HG02970 (cell line): ENCODE measurements around the gene ZSWIM1.

Source experiments
- ATAC-seq: cut with Tn5 transposase; IDR thresholded peaks from one replicate; pipeline ENCODE4 v1.9.1; 2021; ENCODE audit warnings: mild to moderate bottlenecking, moderate library complexity, moderate number of reproducible peaks; ENCODE audit not compliant: unreplicated experiment, low FRiP score

Gene ZSWIM1

GRCh38 chr20:45880988-45881788 lies at the start of gene ZSWIM1:
TSS of gene ZSWIM1 (plus strand) at chr20:45881227. CDS start at chr20:45882593, 1,366 bp downstream.
- ATAC-seq, result peak; percentile 92

DNA sequence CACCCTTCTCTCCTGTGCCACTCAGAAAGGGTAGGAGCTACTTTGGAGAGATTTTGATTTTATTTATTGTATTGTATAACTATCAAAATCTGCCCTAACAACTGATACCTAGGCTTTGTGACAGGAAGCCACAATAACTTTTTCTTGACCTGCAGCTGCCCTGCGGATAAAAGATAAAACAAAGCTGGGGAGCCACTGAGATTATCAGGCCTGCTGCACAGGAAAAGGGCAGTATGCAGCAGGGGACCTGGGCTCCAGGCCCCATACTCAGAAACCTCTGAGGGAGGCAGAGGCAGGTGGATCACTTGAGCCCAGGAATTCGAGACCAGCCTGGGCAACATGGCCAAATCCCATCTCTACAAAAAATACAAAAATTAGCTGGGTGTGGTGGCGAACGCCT lies 48.4 kb upstream of the ZSWIM1 start:
- no peak for ATAC-seq

DNA sequence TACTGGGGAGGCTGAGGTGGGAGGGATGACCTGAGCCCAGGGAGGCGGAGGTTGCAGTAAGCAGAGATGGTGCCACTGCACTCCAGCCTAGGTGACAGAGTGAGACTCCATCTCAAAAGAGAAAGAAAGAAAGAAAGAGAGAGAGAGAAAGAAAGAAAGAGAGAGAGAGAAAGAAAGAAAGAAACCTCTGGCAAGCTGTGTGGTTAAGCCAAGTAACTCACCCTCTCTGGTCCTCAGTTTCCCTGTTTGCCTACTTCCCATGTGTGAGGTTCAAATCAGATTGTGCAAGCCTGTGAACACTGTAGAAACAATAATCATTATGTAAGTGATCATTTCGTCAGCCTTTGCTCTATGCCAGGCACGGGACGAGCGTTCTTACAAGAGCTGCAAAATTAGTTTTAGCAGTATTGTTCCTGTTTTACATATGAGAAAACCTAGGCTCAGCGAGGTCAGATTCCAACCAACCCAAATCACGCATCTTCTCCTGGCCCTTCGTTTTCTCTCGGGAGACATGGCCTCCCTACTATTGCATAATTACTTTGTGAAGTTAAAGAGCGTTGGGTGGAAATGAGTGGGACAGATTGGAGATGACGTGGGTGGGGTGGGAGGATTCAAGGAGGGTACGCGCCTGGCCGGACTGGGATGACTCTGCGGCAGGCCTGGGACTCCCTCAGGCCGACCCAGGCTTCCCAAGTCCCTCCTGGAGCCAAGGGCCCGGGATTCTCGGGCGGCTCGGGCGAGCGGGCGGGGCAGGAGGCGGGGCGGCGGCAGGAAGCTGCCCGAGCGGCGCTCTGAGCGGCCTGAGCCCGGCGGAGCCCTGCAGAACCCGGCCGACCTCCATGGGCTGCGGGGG lies 47.8 kb upstream of the ZSWIM1 start, which contains the start of gene SNX21:
SNX21 (plus strand) TSS at position 770 of the 853 bp plus-strand sequence. CDS start 121 bp downstream, outside the sequence.
- ATAC-seq, result no peak

DNA sequence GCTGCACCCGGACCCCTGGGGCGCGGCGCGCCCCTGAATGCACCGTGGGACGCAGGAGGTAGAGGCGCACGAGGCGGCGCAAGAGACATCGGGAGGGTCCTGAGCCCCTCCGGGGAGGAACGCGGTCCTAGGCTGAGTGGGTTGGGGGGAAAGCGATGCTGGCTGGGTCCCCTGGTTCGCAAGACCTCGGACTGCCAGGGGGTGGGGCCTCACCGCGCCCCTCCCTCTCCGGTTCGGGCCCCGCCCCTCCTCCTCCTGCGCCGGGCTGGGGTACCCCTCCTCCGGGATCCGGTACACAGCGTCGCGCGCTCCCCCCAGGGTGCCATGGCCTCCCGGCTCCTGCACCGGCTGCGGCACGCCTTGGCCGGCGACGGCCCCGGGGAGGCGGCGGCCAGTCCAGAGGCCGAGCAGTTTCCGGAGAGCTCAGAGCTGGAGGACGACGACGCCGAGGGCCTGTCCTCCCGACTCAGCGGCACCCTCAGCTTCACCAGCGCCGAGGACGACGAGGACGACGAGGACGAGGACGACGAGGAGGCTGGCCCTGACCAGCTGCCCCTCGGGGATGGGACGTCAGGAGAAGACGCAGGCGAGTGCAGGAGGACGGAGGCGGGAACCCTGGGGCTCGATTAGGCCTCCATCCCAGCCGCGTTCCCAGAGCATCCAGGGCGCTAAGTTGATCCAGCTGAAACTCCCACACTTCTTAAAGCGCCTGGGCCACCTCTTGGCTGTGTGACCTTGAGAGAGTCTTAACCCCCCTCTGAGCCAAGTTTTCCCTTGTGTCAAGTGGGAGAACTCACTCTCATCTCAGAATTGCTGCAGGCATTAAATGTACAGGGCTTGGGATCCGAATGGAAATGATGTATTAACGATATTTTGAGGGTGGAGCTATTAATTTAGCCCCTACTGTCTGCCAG lies 46.9 kb upstream of the ZSWIM1 start:
- ATAC-seq, result no peak

GRCh38 chr20:45834797-45835161 lies 46.2 kb upstream of the ZSWIM1 start:
- ATAC-seq, result no peak

DNA sequence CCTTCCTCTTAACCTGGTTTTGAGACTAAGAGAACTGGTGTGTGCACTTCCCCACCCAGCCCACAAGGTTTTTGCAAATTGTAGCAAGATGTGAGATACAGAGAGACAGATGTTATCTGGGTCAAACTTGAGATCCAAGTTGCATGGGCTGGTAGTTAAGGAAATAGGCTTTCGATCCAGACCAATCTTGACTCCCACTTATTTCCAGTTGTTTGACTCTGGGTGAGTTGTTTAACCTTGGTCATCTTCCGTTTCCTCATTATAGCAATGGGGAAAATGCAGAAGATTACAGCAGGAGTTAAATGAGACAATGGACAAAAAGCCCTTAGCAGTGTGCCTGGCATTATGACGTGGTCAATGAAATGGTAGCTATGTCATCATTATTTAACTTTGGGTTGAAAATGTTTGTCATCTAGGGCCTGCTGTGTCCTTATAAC lies 45.7 kb upstream of the ZSWIM1 start:
- no peak for ATAC-seq

DNA sequence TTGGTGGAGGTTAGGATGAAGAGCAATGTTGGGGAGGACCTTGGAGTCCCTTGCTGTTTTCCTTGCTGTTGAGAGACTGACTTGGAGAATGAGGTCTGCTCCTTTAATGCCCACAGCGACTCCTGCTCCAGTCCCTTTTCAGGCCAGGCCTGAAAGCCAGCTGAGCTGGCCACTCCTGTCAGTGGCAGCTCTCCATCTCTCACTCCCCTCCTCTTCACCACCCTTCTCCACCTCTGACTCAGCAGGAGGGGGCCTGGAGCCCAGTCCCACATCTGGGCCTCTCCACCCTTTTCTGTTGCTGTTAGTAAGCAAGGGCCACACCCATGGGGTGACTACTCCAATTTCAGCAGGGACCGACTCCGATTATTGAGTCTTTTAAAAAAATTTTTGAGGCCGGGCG lies 45.2 kb upstream of the ZSWIM1 start:
- no peak for ATAC-seq

- ATAC-seq, result no peak
Measured at GRCh38 chr20:45836841-45837240, 44.2 kb upstream of the ZSWIM1 start.

GRCh38 chr20:45840700-45841198 lies 40.3 kb upstream of the ZSWIM1 start:
- no peak for ATAC-seq

- no peak for ATAC-seq
Measured at GRCh38 chr20:45841407-45842129, 39.5 kb upstream of the ZSWIM1 start.

- ATAC-seq, result no peak
Measured at GRCh38 chr20:45842169-45842812, 38.7 kb upstream of the ZSWIM1 start.

GRCh38 chr20:45843506-45843905 lies 37.5 kb upstream of the ZSWIM1 start:
- ATAC-seq, result no peak

DNA sequence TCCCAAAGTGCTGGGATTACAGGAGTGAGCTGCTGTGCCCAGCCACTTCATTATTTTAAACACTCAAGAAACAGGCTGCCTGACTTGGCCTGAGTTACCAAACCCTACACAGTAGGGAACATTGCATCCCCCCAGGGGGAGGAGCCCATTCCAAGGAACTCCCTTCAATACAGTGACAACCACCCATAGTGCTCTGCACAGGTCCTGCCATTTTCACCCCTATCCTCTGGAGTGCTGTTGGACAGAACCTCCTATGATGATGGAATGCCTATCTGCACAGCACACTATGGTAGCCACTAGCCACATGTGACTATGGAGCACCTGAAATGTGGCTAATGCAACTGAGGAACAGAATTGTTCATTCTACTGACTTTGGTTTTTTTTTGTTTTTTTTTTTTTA lies 35.6 kb upstream of the ZSWIM1 start:
- ATAC-seq, result no peak

- ATAC-seq, result no peak
Measured at GRCh38 chr20:45848421-45848820, 32.6 kb upstream of the ZSWIM1 start.

DNA sequence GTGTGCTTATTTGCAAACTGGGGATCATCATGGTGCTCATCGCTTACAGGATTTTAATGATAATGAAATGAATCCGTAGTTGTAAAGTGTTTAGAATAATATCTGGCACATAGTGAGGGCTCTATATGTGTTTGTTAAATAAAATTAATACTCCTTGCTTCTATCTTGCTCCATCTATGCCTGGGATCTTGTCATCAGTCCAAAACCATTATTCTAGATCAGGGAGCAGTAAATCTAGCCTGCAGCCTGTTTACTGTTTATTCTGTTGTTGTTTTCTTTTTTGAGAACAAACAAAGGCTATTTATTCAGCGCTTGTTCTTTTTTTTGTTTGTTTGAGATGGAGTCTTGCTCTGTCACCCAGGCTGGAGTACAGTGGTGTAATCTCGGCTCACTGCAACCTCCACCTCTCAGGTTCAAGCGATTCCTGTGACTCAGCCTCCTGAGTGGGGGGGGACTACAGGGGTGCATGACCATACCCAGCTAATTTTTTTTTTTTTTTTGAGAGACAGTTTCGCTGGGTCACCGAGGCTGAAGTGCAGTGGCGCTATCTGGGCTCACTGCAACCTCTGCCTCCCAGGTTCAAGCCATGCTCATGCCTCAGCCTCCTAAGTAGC lies 32.0 kb upstream of the ZSWIM1 start:
- no peak for ATAC-seq

DNA sequence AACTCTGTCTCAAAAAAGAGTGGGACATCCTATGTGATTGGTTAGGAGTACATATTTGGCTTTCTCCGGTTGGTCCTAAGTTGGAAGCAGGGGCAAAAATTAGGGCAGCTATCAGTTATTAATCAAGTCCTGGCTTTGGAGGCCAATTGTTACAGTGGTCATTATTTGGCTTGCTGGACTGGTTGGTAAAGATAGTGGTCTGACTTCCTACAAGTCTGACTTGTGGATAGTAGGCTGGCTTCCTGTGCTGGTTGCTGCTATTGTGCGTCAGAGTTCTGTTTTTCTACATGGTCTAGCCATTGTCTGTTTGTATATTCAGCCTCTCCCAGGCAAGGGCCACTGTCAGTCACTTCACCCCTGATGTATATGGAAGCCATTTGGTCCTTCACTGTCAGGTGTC lies 30.8 kb upstream of the ZSWIM1 start:
- ATAC-seq, result no peak

- no peak for ATAC-seq
Measured at GRCh38 chr20:45850926-45851325, 30.1 kb upstream of the ZSWIM1 start.

DNA sequence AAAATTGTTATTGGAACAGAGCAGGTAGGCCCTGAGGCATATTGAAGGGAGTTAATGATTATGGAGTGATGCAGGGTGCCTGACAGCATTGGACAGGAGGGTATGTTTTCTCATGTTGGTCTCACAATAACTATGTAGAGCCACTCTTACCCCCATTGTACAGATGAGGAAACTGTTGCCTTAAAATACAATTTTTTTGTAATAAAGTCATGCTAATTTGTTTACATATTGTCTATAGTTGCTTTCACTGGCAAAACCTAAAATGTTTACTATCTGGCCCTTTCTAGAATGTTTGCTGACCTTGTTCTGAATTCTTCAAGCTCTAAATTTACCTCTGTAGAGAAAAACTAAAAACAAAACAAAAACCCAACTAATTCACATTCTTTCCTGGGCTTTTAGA lies 29.5 kb upstream of the ZSWIM1 start:
- no peak for ATAC-seq

DNA sequence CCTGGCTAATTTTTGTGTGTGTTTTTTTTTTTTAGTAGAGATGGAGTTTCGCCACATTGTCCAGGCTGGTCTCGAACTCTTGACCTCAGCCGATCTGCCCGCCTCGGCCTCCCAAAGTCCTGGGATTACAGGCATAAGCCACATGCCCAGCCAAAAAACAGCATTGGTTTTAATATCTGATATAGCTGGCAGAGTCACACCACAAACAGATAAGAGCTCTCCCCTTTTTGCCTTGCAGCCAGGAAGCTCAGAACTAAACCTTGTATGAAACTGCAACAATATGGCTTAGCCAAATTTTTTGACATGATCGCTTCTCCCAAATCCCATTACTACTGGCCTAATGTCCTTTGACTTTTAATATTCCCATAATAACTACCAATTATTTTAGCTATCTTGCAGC lies 28.7 kb upstream of the ZSWIM1 start:
- ATAC-seq, result no peak
